GM21717 (cell line): ENCODE results near the gene SIGLEC15.
"Not testable (repeated sequence)": the region's sequence is repeated elsewhere in the genome, so short reads cannot be mapped to it uniquely, and the experiment has no call there.

Source experiments
- ATAC-seq: cut with Tn5 transposase; IDR thresholded peaks from one replicate; pipeline ENCODE4 v1.9.1; 2021; ENCODE audit warnings: mild to moderate bottlenecking, moderate library complexity; ENCODE audit not compliant: unreplicated experiment

SIGLEC15 gene

GRCh38 chr18:45818765-45819164 is 6.7 kb upstream of the SIGLEC15 start:
- not testable (repeated sequence) for ATAC-seq

GRCh38 chr18:45820106-45820745 is 5.2 kb upstream of the SIGLEC15 start:
- ATAC-seq, result no peak

GRCh38 chr18:45821026-45821425 is 4.4 kb upstream of the SIGLEC15 start:
- no peak for ATAC-seq

- ATAC-seq, result no peak
These were observed 3.8 kb upstream of the SIGLEC15 start for GRCh38 chr18:45821711-45822110.

- no peak for ATAC-seq
These were observed 609 bp downstream of the SIGLEC15 start for GRCh38 chr18:45826084-45826483.

GRCh38 chr18:45826716-45827115 is 1.2 kb downstream of the SIGLEC15 start:
- ATAC-seq, result not testable (repeated sequence)

GRCh38 chr18:45828917-45829811 is 3.7 kb downstream of the SIGLEC15 start:
- ATAC-seq, result no peak

- ATAC-seq, result no peak
These were observed 4.4 kb downstream of the SIGLEC15 start for GRCh38 chr18:45829855-45830254.

GRCh38 chr18:45830917-45831316 is 5.4 kb downstream of the SIGLEC15 start:
- ATAC-seq, result no peak

- ATAC-seq, result no peak
These were observed 8.4 kb downstream of the SIGLEC15 start for GRCh38 chr18:45833846-45834245.

- no peak for ATAC-seq
These were observed 8.8 kb downstream of the SIGLEC15 start for GRCh38 chr18:45834306-45834705.

GRCh38 chr18:45835057-45835636 is 9.7 kb downstream of the SIGLEC15 start:
- ATAC-seq, result no peak

- no peak for ATAC-seq
These were observed 11.0 kb downstream of the SIGLEC15 start for GRCh38 chr18:45836242-45837205.

- no peak for ATAC-seq
These were observed 12.0 kb downstream of the SIGLEC15 start for GRCh38 chr18:45837283-45838070.

GRCh38 chr18:45838302-45839070 is 13.0 kb downstream of the SIGLEC15 start:
- no peak for ATAC-seq

GRCh38 chr18:45839414-45840395 is 14.2 kb downstream of the SIGLEC15 start:
- no peak for ATAC-seq

GRCh38 chr18:45841060-45841764 is 15.7 kb downstream of the SIGLEC15 start:
- no peak for ATAC-seq
